Measurements from ENCODE around the gene PYURF. TPM values are rescaled to one million over a fixed set of nuclear protein-coding genes. Genes with fewer than 3 reads are reported as not detected.
"Not testable (repeated sequence)": the region's sequence is repeated elsewhere in the genome, so short reads cannot be mapped to it uniquely, and the experiment has no call there.

The PYURF gene, protein sequence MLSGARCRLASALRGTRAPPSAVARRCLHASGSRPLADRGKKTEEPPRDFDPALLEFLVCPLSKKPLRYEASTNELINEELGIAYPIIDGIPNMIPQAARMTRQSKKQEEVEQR
- 10 to 100 TPM; 62.0 to 82.4 TPM for polyA plus RNA-seq

DNA sequence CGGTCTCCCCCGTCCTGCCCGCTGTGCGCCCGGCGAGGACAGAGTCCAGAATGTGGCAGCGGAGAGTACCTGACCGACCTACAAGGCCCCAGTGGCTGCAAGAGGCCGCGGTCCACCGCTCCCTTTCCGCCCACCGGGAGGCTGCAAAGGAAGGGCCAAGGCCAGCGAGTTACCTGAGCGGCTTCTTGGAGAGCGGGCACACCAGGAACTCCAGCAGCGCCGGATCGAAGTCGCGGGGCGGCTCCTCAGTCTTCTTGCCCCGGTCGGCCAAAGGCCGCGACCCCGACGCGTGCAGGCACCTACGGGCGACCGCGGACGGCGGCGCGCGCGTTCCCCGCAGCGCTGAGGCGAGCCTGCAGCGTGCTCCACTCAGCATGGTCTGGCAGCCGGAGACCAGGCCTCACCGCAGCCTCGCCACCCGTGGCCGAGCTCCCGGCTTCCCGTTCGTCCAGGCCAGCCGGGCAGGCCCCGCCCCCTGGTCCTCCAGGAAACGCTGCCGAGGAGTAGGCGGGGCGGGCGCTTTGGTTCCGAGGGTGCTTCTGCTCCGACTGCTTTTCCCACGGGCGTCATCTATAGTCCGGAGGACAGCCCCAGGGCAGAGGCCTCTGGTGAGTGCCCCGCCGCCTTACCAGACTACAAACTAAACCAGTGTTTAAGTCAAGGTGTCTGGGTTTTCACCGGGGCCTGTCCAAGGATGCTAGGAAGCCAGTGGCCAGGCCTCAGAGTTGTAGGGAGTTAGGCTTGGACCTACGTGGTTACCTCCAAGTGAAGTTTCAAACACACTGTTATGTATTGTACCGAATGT lies at the start of gene PYURF:
TSS of gene PYURF (minus strand) at position 452 of the 805 bp plus-strand sequence. CDS start at position 376, 76 bp downstream.
- H3K36me3 ChIP-seq (ENCODE audit: control insufficient read depth in 2 of 2, insufficient read depth in 2 of 2, low read length in 1 of 2): peaks cover 0 to 4% of the 10 kb centered on the region in 2 donors
- no peaks in the 10 kb centered on the region for H3K9me3 ChIP-seq (ENCODE audit: control insufficient read depth in 2 of 2, insufficient read depth in 1 of 2, low read depth in 1 of 2, low read length in 1 of 2)
- H3K27me3 ChIP-seq (ENCODE audit: control insufficient read depth in 1 of 2, insufficient read depth in 2 of 2, low read length in 2 of 2): no peaks in the 10 kb centered on the region
- H3K4me3 ChIP-seq (ENCODE audit: low read depth in 1 of 2, low read length in 2 of 2): peak within 1 kb of the TSS; percentile 83 to 86
- 0% methylated on average over 67 to 68 of the region's 68 CpGs for WGBS, 2 donors
- no peaks in the 10 kb centered on the region for H3K4me1 ChIP-seq (ENCODE audit: control insufficient read depth in 2 of 2, insufficient read depth in 2 of 2, low read length in 1 of 2)
- peak within 1 kb of the TSS; percentile 79 to 92 for H3K27ac ChIP-seq (ENCODE audit: low read depth in 2 of 2, low read length in 1 of 2)

DNA sequence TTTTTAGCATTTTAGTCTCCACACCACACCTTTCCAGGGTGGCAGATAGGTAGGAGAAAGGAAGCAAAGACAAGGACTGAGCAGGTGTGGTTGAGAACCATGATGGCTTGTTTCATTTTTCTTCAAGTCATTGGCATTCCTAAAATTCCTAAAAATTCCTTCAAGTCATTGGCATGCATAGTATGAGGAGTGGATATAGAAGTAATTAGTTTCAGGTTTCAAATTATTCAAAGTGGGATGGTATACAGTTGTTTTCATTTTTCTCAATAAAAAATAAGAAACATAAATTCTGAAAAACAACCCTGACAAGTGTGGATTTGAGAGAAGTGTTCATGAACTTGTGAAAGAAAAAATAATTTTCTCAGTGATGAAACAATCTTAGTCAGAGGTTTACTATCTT lies 46.4 kb upstream of the PYURF start:
- Histone ChIP-seq H3K4me3 (ENCODE audit: low read depth in 1 of 2, low read length in 2 of 2) (no peak overlapping the region), H3K4me1 (ENCODE audit: control insufficient read depth in 2 of 2, insufficient read depth in 2 of 2, low read length in 1 of 2) (no peaks in the 10 kb centered on the region), H3K27ac (ENCODE audit: low read depth in 2 of 2, low read length in 1 of 2) (no peak overlapping the region), H3K36me3 (ENCODE audit: control insufficient read depth in 2 of 2, insufficient read depth in 2 of 2, low read length in 1 of 2) (no peaks in the 10 kb centered on the region), H3K9me3 (ENCODE audit: control insufficient read depth in 2 of 2, insufficient read depth in 1 of 2, low read depth in 1 of 2, low read length in 1 of 2) (no peaks in the 10 kb centered on the region), H3K27me3 (ENCODE audit: control insufficient read depth in 1 of 2, insufficient read depth in 2 of 2, low read length in 2 of 2) (no peaks in the 10 kb centered on the region)

DNA sequence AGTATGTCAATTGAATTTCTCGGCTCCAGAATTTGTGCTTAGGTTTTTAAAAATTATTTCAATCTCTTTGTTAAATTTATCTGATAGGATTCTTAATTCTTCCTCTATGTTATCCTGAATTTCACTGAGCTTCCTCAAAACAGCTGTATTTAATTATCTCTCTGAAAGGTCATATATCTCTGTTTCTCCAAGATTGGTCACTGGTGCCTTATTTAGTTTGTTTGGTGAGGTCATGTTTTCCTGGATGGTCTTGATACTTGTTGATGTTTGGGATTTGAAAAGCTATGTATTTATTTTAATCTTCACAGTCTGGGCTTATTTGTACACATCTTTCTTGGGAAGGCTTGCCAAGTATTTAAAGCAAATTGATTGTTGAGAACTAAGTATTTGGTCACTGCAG lies 44.0 kb upstream of the PYURF start:
- Histone ChIP-seq H3K36me3 (ENCODE audit: control insufficient read depth in 2 of 2, insufficient read depth in 2 of 2, low read length in 1 of 2) (no peaks in the 10 kb centered on the region), H3K9me3 (ENCODE audit: control insufficient read depth in 2 of 2, insufficient read depth in 1 of 2, low read depth in 1 of 2, low read length in 1 of 2) (no peaks in the 10 kb centered on the region), H3K4me3 (ENCODE audit: low read depth in 1 of 2, low read length in 2 of 2) (no peak overlapping the region), H3K27ac (ENCODE audit: low read depth in 2 of 2, low read length in 1 of 2) (no peak overlapping the region), H3K27me3 (ENCODE audit: control insufficient read depth in 1 of 2, insufficient read depth in 2 of 2, low read length in 2 of 2) (no peaks in the 10 kb centered on the region), H3K4me1 (ENCODE audit: control insufficient read depth in 2 of 2, insufficient read depth in 2 of 2, low read length in 1 of 2) (no peaks in the 10 kb centered on the region)
- WGBS, 2 donors: 93 to 95% methylated on average over 1 of the region's 1 CpG

DNA sequence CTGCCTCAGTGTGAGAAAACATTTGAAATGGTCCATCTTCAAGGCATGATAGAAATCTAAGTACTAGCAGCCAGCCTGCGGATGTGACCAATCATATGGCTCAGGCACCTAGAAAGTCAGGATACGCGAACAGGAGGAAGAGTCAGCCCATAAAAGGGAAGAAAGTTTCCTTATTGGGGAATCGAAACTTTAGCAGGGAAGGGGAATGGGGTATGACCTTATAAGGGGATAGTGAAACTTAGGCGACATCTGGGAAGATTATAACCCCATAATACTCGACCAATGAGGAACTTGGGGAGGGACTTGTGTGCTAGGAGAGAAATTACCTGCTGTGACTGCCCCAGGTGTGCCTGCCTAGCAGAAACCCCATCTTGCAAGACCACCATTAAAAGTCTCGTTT lies 26.2 kb upstream of the PYURF start:
- Histone ChIP-seq H3K4me1 (ENCODE audit: control insufficient read depth in 2 of 2, insufficient read depth in 2 of 2, low read length in 1 of 2) (no peaks in the 10 kb centered on the region), H3K27ac (ENCODE audit: low read depth in 2 of 2, low read length in 1 of 2) (no peak overlapping the region), H3K27me3 (ENCODE audit: control insufficient read depth in 1 of 2, insufficient read depth in 2 of 2, low read length in 2 of 2) (no peaks in the 10 kb centered on the region), H3K9me3 (ENCODE audit: control insufficient read depth in 2 of 2, insufficient read depth in 1 of 2, low read depth in 1 of 2, low read length in 1 of 2) (no peaks in the 10 kb centered on the region), H3K36me3 (ENCODE audit: control insufficient read depth in 2 of 2, insufficient read depth in 2 of 2, low read length in 1 of 2) (no peaks in the 10 kb centered on the region), H3K4me3 (ENCODE audit: low read depth in 1 of 2, low read length in 2 of 2) (no peak overlapping the region)
- 83 to 88% methylated on average over 7 of the region's 7 CpGs for WGBS, 2 donors

DNA sequence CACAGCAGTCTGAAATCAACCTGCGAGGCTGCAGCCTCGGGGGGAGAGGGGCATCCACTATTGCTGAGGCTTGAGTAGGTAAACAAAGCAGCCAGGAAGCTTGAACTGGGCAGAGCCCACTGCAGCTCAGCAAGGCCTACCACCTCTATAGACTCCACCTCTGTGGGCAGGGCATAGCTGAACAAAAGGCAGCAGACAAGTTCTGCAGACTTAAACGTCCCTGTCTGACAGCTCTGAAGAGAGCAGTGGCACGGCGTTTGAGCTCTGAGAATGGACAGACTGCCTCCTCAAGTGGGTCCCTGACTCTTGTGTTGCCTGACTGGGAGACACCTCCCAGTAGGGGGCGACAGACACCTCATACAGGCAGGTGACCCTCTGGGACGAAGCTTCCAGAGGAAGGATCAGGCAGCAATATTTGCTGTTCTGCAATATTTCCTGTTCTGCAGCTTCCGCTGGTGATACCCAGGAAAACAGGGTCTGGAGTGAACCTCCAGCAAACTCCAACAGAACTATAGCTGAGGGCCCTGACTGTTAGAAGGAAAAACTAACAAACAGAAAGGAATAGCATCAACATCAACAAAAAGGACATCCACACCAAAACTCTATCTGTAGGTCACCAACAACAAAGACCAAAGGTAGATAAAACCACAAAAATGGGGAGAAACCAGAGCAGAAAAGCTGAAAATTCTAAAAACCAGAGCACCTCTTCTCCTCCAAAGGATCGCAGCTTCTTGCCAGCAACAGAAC lies 15.9 kb upstream of the PYURF start:
- WGBS, 2 donors: 21 to 23% methylated on average over 9 of the region's 9 CpGs
- H3K4me1 ChIP-seq (ENCODE audit: control insufficient read depth in 2 of 2, insufficient read depth in 2 of 2, low read length in 1 of 2); H3K27ac ChIP-seq (ENCODE audit: low read depth in 2 of 2, low read length in 1 of 2); H3K36me3 ChIP-seq (ENCODE audit: control insufficient read depth in 2 of 2, insufficient read depth in 2 of 2, low read length in 1 of 2); H3K9me3 ChIP-seq (ENCODE audit: control insufficient read depth in 2 of 2, insufficient read depth in 1 of 2, low read depth in 1 of 2, low read length in 1 of 2); H3K27me3 ChIP-seq (ENCODE audit: control insufficient read depth in 1 of 2, insufficient read depth in 2 of 2, low read length in 2 of 2); H3K4me3 ChIP-seq (ENCODE audit: low read depth in 1 of 2, low read length in 2 of 2): not testable (repeated sequence)

DNA sequence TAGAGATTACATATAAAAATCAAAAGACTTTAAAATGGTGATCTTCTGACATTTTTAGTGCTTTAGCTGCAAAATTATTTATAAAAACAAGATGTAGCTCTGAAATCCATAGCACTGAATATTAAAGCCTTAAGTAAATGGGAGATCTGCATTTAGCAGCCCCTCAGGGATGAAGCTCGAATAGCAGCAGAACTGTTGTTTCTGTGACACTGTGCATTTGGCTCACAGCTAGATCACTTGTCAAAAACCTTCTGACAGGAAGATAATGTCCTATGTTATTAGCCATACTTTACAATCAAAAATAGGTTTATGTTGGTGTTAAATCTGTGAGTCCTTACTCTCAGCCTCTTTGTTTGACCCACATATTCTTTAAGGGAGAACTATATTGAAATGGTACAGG lies 14.1 kb upstream of the PYURF start:
- Histone ChIP-seq H3K4me3 (ENCODE audit: low read depth in 1 of 2, low read length in 2 of 2) (no peak overlapping the region), H3K27ac (ENCODE audit: low read depth in 2 of 2, low read length in 1 of 2) (no peak overlapping the region), H3K36me3 (ENCODE audit: control insufficient read depth in 2 of 2, insufficient read depth in 2 of 2, low read length in 1 of 2) (no peaks in the 10 kb centered on the region), H3K9me3 (ENCODE audit: control insufficient read depth in 2 of 2, insufficient read depth in 1 of 2, low read depth in 1 of 2, low read length in 1 of 2) (no peaks in the 10 kb centered on the region), H3K27me3 (ENCODE audit: control insufficient read depth in 1 of 2, insufficient read depth in 2 of 2, low read length in 2 of 2) (no peaks in the 10 kb centered on the region), H3K4me1 (ENCODE audit: control insufficient read depth in 2 of 2, insufficient read depth in 2 of 2, low read length in 1 of 2) (peaks cover 0 to 3% of the 10 kb centered on the region in 2 donors)
- 92 to 94% methylated on average over 1 of the region's 1 CpG for WGBS, 2 donors

DNA sequence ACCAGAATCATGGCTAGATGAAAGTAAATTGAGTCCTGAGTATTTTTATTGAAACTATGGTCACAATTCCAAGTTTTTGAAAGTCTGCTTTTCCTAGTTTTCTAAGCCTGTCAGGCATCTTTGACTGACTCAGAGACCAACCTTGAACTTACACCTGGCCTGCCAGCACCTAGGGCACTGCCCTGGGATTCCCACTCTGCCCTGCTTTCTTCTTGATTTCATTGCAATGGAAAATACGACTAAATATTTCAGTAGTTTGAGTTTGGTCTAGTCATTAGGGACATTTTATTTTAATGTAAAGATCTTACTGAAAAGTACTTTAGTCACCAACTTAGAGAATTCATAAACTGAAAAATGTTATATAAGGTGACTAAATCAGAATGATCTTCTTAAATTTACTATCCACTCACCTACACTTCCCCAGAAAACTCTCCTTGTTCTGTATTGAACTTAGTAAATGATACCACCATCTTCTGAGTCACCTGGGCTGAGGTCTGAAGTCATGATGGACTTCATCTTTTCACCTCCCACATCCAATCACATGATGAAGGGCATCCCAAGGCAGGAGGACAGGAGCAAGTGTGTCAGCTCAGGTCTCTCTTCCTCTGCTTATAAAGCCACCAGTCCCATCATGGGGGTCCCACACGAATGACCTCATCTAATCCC lies 11.6 kb upstream of the PYURF start:
- peaks cover 0 to 3% of the 10 kb centered on the region in 2 donors for H3K4me1 ChIP-seq (ENCODE audit: control insufficient read depth in 2 of 2, insufficient read depth in 2 of 2, low read length in 1 of 2)
- 82 to 92% methylated on average over 2 of the region's 2 CpGs for WGBS, 2 donors
- no peaks in the 10 kb centered on the region for H3K27me3 ChIP-seq (ENCODE audit: control insufficient read depth in 1 of 2, insufficient read depth in 2 of 2, low read length in 2 of 2)
- H3K36me3 ChIP-seq (ENCODE audit: control insufficient read depth in 2 of 2, insufficient read depth in 2 of 2, low read length in 1 of 2): no peaks in the 10 kb centered on the region
- no peaks in the 10 kb centered on the region for H3K9me3 ChIP-seq (ENCODE audit: control insufficient read depth in 2 of 2, insufficient read depth in 1 of 2, low read depth in 1 of 2, low read length in 1 of 2)
- H3K27ac ChIP-seq (ENCODE audit: low read depth in 2 of 2, low read length in 1 of 2): no peak overlapping the region
- H3K4me3 ChIP-seq (ENCODE audit: low read depth in 1 of 2, low read length in 2 of 2): no peak overlapping the region

DNA sequence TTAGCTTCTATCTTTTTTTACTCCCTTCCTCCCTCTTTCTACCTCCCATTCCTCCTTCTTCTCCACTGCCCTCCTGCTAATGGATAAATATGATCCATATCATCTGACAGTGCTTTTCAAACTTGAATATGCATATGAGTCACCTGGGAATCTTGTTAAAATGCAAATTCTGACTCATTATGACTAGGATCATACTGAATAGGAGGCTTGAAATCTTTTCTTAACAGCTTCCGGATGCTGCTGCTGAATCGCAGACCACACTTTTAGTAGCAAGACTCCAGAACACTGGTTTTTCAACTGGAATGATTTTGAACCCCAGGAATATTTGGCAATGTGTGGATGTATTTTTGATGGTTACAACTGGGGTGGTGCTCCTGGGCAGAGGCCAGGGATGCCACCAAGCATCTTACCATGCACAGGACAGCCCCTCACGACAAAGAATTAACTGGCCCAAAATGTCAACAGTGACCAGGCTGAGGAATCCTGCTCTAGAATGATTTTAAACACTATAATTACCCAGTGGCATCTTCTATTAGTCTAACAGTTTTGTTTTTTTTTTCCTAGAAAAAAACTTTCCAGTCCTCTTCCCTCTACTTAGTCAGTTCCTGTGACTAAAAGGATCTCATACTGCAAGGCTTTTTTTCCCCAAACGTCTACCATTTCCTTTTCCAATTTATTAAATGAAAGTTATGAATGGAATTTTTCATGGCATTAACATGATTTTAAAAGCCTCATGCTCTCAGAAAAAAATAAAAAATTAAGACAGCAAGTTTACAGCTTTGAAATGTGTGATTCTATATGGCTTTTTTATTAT lies 10.6 kb upstream of the PYURF start:
- Histone ChIP-seq H3K27ac (ENCODE audit: low read depth in 2 of 2, low read length in 1 of 2) (no peak overlapping the region), H3K4me1 (ENCODE audit: control insufficient read depth in 2 of 2, insufficient read depth in 2 of 2, low read length in 1 of 2) (peaks cover 0 to 3% of the 10 kb centered on the region in 2 donors), H3K4me3 (ENCODE audit: low read depth in 1 of 2, low read length in 2 of 2) (no peak overlapping the region), H3K27me3 (ENCODE audit: control insufficient read depth in 1 of 2, insufficient read depth in 2 of 2, low read length in 2 of 2) (no peaks in the 10 kb centered on the region), H3K9me3 (ENCODE audit: control insufficient read depth in 2 of 2, insufficient read depth in 1 of 2, low read depth in 1 of 2, low read length in 1 of 2) (no peaks in the 10 kb centered on the region), H3K36me3 (ENCODE audit: control insufficient read depth in 2 of 2, insufficient read depth in 2 of 2, low read length in 1 of 2) (no peaks in the 10 kb centered on the region)
- WGBS, 2 donors: 38 to 58% methylated on average over 4 of the region's 4 CpGs
